ENCODE measurements around the gene SLC41A3. TPM values are rescaled to one million over a fixed set of nuclear protein-coding genes. Genes with fewer than 3 reads are reported as not detected.
"Not testable (repeated sequence)": the region's sequence is repeated elsewhere in the genome, so short reads cannot be mapped to it uniquely, and the experiment has no call there.

SLC41A3 gene
- total RNA-seq, 1 experiment from 2014 or later, result 41.3 TPM

- TF ChIP-seq, protein P1, sequence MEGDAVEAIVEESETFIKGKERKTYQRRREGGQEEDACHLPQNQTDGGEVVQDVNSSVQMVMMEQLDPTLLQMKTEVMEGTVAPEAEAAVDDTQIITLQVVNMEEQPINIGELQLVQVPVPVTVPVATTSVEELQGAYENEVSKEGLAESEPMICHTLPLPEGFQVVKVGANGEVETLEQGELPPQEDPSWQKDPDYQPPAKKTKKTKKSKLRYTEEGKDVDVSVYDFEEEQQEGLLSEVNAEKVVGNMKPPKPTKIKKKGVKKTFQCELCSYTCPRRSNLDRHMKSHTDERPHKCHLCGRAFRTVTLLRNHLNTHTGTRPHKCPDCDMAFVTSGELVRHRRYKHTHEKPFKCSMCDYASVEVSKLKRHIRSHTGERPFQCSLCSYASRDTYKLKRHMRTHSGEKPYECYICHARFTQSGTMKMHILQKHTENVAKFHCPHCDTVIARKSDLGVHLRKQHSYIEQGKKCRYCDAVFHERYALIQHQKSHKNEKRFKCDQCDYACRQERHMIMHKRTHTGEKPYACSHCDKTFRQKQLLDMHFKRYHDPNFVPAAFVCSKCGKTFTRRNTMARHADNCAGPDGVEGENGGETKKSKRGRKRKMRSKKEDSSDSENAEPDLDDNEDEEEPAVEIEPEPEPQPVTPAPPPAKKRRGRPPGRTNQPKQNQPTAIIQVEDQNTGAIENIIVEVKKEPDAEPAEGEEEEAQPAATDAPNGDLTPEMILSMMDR (IDR thresholded peaks at IDR 0.05; ENCODE audit: insufficient read depth in 1 of 2, low read depth in 1 of 2, low read length in 1 of 2, severe bottlenecking in 1 of 2, unreplicated experiment in 1 of 2), result peak; percentile 52 to 74
- H3K4me1 ChIP-seq; H3K4me1 Mint-ChIP-seq (ENCODE audit: low read depth, unreplicated experiment); intact Hi-C loops (cut with micrococcal nuclease; ENCODE audit: unreplicated experiment); H3K27me3 Mint-ChIP-seq (ENCODE audit: insufficient read depth, unreplicated experiment); CTCF ChIA-PET; H3K9me3 ChIP-seq; H3K4me3 Mint-ChIP-seq (ENCODE audit: unreplicated experiment); H3K9me3 Mint-ChIP-seq (ENCODE audit: unreplicated experiment); H3K27ac Mint-ChIP-seq (ENCODE audit: unreplicated experiment); POLR2A ChIA-PET; H3K36me3 ChIP-seq (ENCODE audit: control insufficient read depth, insufficient read depth, low read length); H3K27me3 ChIP-seq (replicated peaks; ENCODE audit: control insufficient read depth, insufficient read depth, low read length); BruUV-seq (replicated peaks); H3K36me3 Mint-ChIP-seq (ENCODE audit: insufficient read depth, unreplicated experiment); H3K4me3 ChIP-seq (ENCODE audit: low read depth, low read length): not testable (repeated sequence)
- peak; percentile 50 to 52 for DNase-seq
Observed at GRCh38 chr3:125971997-125972944, 111.7 kb downstream of the SLC41A3 start.

DNA sequence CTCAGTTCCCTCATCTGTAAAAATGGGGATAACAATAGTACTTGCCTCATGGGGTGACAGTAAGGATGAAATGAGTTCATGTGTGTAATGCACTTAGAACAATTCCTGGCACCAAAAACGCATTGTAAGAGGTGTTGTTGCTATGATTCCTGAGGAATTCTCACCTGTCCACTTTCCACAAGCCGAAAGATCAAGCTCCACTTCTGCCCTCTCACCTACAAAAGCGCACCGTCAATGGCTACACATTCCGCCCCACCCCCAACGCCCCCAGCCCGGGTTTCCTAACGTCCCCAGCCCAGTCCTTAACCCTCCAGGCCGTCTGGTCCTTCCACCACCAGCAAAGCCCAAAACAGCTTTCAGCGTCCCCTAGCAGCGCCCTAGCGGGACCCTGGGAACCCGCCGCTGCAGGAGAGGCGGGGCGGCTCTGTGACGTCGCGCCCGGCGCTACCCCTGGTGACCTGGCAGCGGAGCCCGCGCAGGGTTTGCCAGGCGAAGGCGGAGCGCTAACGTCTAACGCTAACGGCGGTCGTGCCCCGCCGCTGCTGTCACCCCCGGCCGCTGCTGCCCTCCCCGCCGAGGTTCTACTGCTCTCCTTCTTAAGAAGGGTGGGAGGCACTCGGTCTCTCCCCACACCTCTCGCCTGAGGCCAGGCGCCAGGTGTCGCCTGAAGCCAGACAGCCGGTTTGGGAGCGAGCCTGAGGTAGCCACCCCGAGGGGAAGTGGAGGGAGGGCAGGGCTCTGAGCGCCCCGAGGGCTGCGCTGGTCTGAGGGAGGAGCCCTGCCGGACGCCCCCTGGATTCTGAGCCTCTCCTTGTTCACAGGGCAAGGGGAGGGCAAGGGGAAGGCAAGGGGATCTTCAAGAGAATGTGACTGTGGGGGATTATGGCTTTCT lies 115.0 kb downstream of the SLC41A3 start, which contains the start of gene ROPN1B:
Gene ROPN1B (plus strand): TSS at position 478 of the 892 bp plus-strand sequence. CDS start 2,877 bp downstream, outside the sequence.
- DNase-seq; H3K9me3 Mint-ChIP-seq (ENCODE audit: unreplicated experiment); BruUV-seq (replicated peaks); H3K4me1 Mint-ChIP-seq (ENCODE audit: low read depth, unreplicated experiment); H3K27me3 ChIP-seq (replicated peaks; ENCODE audit: control insufficient read depth, insufficient read depth, low read length); H3K36me3 ChIP-seq (ENCODE audit: control insufficient read depth, insufficient read depth, low read length); H3K4me3 ChIP-seq (ENCODE audit: low read depth, low read length); POLR2A ChIA-PET; H3K36me3 Mint-ChIP-seq (ENCODE audit: insufficient read depth, unreplicated experiment); H3K27ac Mint-ChIP-seq (ENCODE audit: unreplicated experiment); intact Hi-C loops (cut with micrococcal nuclease; ENCODE audit: unreplicated experiment); H3K4me1 ChIP-seq; CTCF ChIA-PET; H3K27me3 Mint-ChIP-seq (ENCODE audit: insufficient read depth, unreplicated experiment); H3K9me3 ChIP-seq: not testable (repeated sequence)
- peak within 1 kb of the TSS; percentile 35 for H3K4me3 Mint-ChIP-seq (ENCODE audit: unreplicated experiment)

- H3K27me3 ChIP-seq (replicated peaks; ENCODE audit: control insufficient read depth, insufficient read depth, low read length); H3K9me3 Mint-ChIP-seq (ENCODE audit: unreplicated experiment); H3K9me3 ChIP-seq; H3K36me3 ChIP-seq (ENCODE audit: control insufficient read depth, insufficient read depth, low read length); DNase-seq; H3K4me3 ChIP-seq (ENCODE audit: low read depth, low read length); H3K4me1 Mint-ChIP-seq (ENCODE audit: low read depth, unreplicated experiment); CTCF ChIA-PET; H3K4me1 ChIP-seq; BruUV-seq (replicated peaks); intact Hi-C loops (cut with micrococcal nuclease; ENCODE audit: unreplicated experiment); H3K27me3 Mint-ChIP-seq (ENCODE audit: insufficient read depth, unreplicated experiment); H3K36me3 Mint-ChIP-seq (ENCODE audit: insufficient read depth, unreplicated experiment); H3K27ac Mint-ChIP-seq (ENCODE audit: unreplicated experiment); POLR2A ChIA-PET; H3K4me3 Mint-ChIP-seq (ENCODE audit: unreplicated experiment): not testable (repeated sequence)
Observed at GRCh38 chr3:125968121-125968520, 115.8 kb downstream of the SLC41A3 start.

DNA sequence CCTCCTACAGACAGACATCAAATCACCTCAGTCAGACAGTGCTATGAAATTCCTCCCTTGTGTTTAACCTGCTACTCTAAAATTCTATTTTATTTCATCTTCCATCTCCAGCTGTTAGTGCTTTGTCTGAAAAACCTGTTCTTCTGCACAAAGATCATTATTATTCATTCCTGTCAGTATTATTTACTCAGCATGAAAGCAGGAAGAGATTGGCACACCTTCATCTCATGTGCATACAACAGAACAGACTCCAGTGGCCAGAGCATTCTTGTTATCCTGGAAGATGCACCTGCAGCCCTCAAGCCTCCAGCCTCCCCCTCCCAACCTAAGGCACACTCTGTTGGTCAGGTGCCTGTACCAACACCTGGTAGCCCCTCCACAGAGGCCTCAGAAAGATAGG lies 116.8 kb downstream of the SLC41A3 start:
- H3K9me3 Mint-ChIP-seq (ENCODE audit: unreplicated experiment), result no peaks in the 10 kb centered on the region
- Histone ChIP-seq H3K4me1 (no peaks in the 10 kb centered on the region), H3K9me3 (no peaks in the 10 kb centered on the region), H3K36me3 (ENCODE audit: control insufficient read depth, insufficient read depth, low read length) (no peaks in the 10 kb centered on the region), H3K4me3 (ENCODE audit: low read depth, low read length) (no peak overlapping the region), H3K27me3 (replicated peaks; ENCODE audit: control insufficient read depth, insufficient read depth, low read length) (no peaks in the 10 kb centered on the region)
- peaks cover 3% of the 10 kb centered on the region for H3K27me3 Mint-ChIP-seq (ENCODE audit: insufficient read depth, unreplicated experiment)
- ChIA-PET CTCF (no interaction called here), POLR2A (no interaction called here)
- H3K4me1 Mint-ChIP-seq (ENCODE audit: low read depth, unreplicated experiment), result no peaks in the 10 kb centered on the region
- H3K4me3 Mint-ChIP-seq (ENCODE audit: unreplicated experiment), result no peak overlapping the region
- H3K36me3 Mint-ChIP-seq (ENCODE audit: insufficient read depth, unreplicated experiment), result no peaks in the 10 kb centered on the region
- TF ChIP-seq, protein P1 (IDR thresholded peaks at IDR 0.05; ENCODE audit: insufficient read depth in 1 of 2, low read depth in 1 of 2, low read length in 1 of 2, severe bottlenecking in 1 of 2, unreplicated experiment in 1 of 2), result no peak
- BruUV-seq (replicated peaks), result no TSS peak
- intact Hi-C loops (cut with micrococcal nuclease; ENCODE audit: unreplicated experiment), result no loop called here
- DNase-seq, result peak in 1 of 2 experiments; percentile 13
- H3K27ac Mint-ChIP-seq (ENCODE audit: unreplicated experiment), result no peak overlapping the region
